K562 (cell line): Measurements from ENCODE around the gene MCU. TPM values are rescaled to one million over a fixed set of nuclear protein-coding genes. Genes with fewer than 3 reads are reported as not detected.

ENCODE experiments used
- ATAC-seq: fragments of 200-7000 bp; cut with Tn5 transposase; 3 replicates; pipeline ENCODE4 v1.9.1; 2020; ENCODE audit warnings: moderate library complexity
- BruUV-seq: library from RNA; stranded (reverse); fragments of 400-500 nt; replicated peaks from 2 replicates; lab custom pipeline; 2021; lab: Mats Ljungman, UMichigan
- CTCF ChIA-PET: fragments of 300-600 bp; formaldehyde crosslinking; extraction: SDS; loops from one replicate; lab custom pipeline; 2021; ENCODE audit warnings: low intra/inter-chr PET ratio; lab: Yijun Ruan, JAX
- POLR2A ChIA-PET: fragments of 300-600, 350-650 bp; sonication (Branson Sonifier 250); formaldehyde crosslinking; extraction: SDS; loops from one replicate; lab custom pipeline; 2021; ENCODE audit warnings: antibody characterized with exemption, inconsistent platforms; lab: Yijun Ruan, JAX
- DNase-seq, 4 experiments: peaks; one replicate each; pipeline versions ENCODE4 v3.0.0 to v3.0.0-alpha.2; 2011 to 2018; ENCODE audit warnings: low spot score in 3 of 4, mixed read lengths in 3 of 4; ENCODE audit errors: extremely low read depth in 1 of 4
- FAIRE-seq: peaks from 2 replicates; lab custom pipeline; 2011; peaks lifted over from hg19 to GRCh38; lab: Jason Lieb, UNC
- H2AFZ ChIP-seq: 2 replicates; pipeline ENCODE4 v1.6.0; 2011; ENCODE audit warnings: low read depth, low read length, control low read depth, inconsistent platforms
- H3K27ac ChIP-seq: fragments of 200-600 bp; 3 replicates; pipeline ENCODE4 v1.8.0; 2011; ENCODE audit warnings: low read depth, mild to moderate bottlenecking, control low read depth, inconsistent platforms, low read length, moderate library complexity, mixed read lengths; ENCODE audit errors: extremely low read depth
- H3K27me3 ChIP-seq, 2 experiments: fragments of 300-600 bp in 1 of 2; 2 replicates in 1 of 2; 3 replicates in 1 of 2; pipeline versions ENCODE4 v1.6.0 to v1.8.0; 2011; ENCODE audit warnings: inconsistent platforms in 2 of 2, low read length in 2 of 2, mild to moderate bottlenecking in 1 of 2, mixed read lengths in 1 of 2, moderate library complexity in 1 of 2; ENCODE audit not compliant: control insufficient read depth in 2 of 2, insufficient read depth in 2 of 2
- H3K36me3 ChIP-seq: fragments of 300-600 bp; 3 replicates; pipeline ENCODE4 v1.8.0; 2011; ENCODE audit warnings: mild to moderate bottlenecking, low read length, inconsistent platforms; ENCODE audit not compliant: control insufficient read depth, insufficient read depth
- H3K4me1 ChIP-seq, 2 experiments: fragments of 200-600 bp in 1 of 2; replicated peaks in 1 of 2; 2 replicates in 1 of 2; 3 replicates in 1 of 2; pipeline versions ENCODE4 v1.5.1 to v1.8.0; 2011; ENCODE audit warnings: inconsistent platforms in 2 of 2, low read length in 2 of 2, mild to moderate bottlenecking in 1 of 2, mixed read lengths in 1 of 2, moderate library complexity in 1 of 2; ENCODE audit not compliant: control insufficient read depth in 2 of 2, insufficient read depth in 2 of 2
- H3K4me2 ChIP-seq: 2 replicates; pipeline ENCODE4 v1.6.1; 2011; ENCODE audit warnings: low read length, control low read depth, inconsistent platforms, mixed read lengths; ENCODE audit not compliant: insufficient read depth
- H3K4me3 ChIP-seq: fragments of 200-600 bp; sonication (generic), shearing (Covaris generic); 2 replicates; pipeline ENCODE4 v1.5.1; 2016; ENCODE audit warnings: control low read depth, inconsistent platforms
- H3K79me2 ChIP-seq: fragments of 200-600 bp; 3 replicates; pipeline ENCODE4 v1.8.0; 2011; ENCODE audit warnings: low read length, inconsistent platforms; ENCODE audit not compliant: control insufficient read depth, insufficient read depth
- H3K9ac ChIP-seq, 2 experiments: 2 replicates each; pipeline versions ENCODE4 v1.6.0 to v1.6.1; 2011; ENCODE audit warnings: low read depth in 2 of 2, low read length in 2 of 2, control low read depth in 1 of 2, inconsistent platforms in 1 of 2, mild to moderate bottlenecking in 1 of 2, mixed read lengths in 1 of 2; ENCODE audit not compliant: insufficient read depth in 1 of 2
- H3K9me1 ChIP-seq: one replicate; pipeline ENCODE4 v1.6.0; 2011; ENCODE audit warnings: inconsistent platforms, mild to moderate bottlenecking, low read length, moderate library complexity; ENCODE audit not compliant: control insufficient read depth, insufficient read depth
- H3K9me3 ChIP-seq: replicated peaks from 2 replicates; pipeline ENCODE4 v1.5.1; 2011; ENCODE audit warnings: low read depth, low read length, inconsistent platforms; ENCODE audit not compliant: control insufficient read depth, insufficient read depth
- H4K20me1 ChIP-seq: replicated peaks from 2 replicates; pipeline ENCODE4 v1.6.1; 2011; ENCODE audit warnings: low read length, inconsistent platforms, mixed read lengths; ENCODE audit not compliant: control insufficient read depth, insufficient read depth
- BMI1 ChIP-seq: fragments of 150-350 bp; IDR thresholded peaks from 2 replicates; pipeline ENCODE4 v1.6.1; 2014; ENCODE audit warnings: low read length
- CEBPG ChIP-seq, 3 experiments: fragments of 200-800 bp in 1 of 3; sonication (Bioruptor generic) in 1 of 3; sonication (generic) in 1 of 3; formaldehyde crosslinking in 1 of 3; IDR thresholded peaks in 2 of 3; conservative IDR thresholded peaks in 1 of 3; 2 replicates each; pipeline versions ENCODE4 v1.6.1 to v1.8.0; 2016 to 2022; ENCODE audit warnings: missing compliant biosample characterization in 2 of 3, missing genetic modification characterization in 2 of 3, mild to moderate bottlenecking in 1 of 3, missing genetic modification reagents in 1 of 3
- EGR1 ChIP-seq: fragments of 450-650 bp; conservative IDR thresholded peaks from 2 replicates; pipeline ENCODE4 v1.6.1; 2017; ENCODE audit warnings: mild to moderate bottlenecking
- FOSL1 ChIP-seq: fragments of 200-800 bp; sonication (Bioruptor generic); conservative IDR thresholded peaks from 2 replicates; pipeline ENCODE4 v1.6.1; 2016; ENCODE audit warnings: missing genetic modification characterization, missing compliant biosample characterization
- KDM1A ChIP-seq, 2 experiments: fragments of 450-650 bp; IDR thresholded peaks; 2 replicates each; pipeline ENCODE4 v1.6.1; 2016; ENCODE audit warnings: mild to moderate bottlenecking in 2 of 2
- PCBP2 ChIP-seq: fragments of 200-400 bp; formaldehyde crosslinking; IDR thresholded peaks from 2 replicates; pipeline ENCODE4 v1.6.1; 2018; ENCODE audit warnings: low read length, low read depth, mild to moderate bottlenecking, moderate library complexity; ENCODE audit not compliant: poor library complexity, severe bottlenecking
- SP2 ChIP-seq: IDR thresholded peaks from 2 replicates; pipeline ENCODE4 v1.6.1; 2011; ENCODE audit warnings: mild to moderate bottlenecking, low read depth, low read length, moderate library complexity; ENCODE audit not compliant: poor library complexity, severe bottlenecking; ENCODE audit errors: extremely low read depth
- ZNF3 ChIP-seq: fragments of 250-450 bp; sonication (Bioruptor Pico); IDR thresholded peaks from 2 replicates; pipeline ENCODE4 v1.5.0; 2021; ENCODE audit warnings: mild to moderate bottlenecking, moderate library complexity
- WGBS: fragments of 100-300 bp; shearing (Covaris generic); methylation state at CpG from one replicate; pipeline ENCODE4 v1.1.6; 2016; ENCODE audit warnings: low coverage, mixed read lengths; ENCODE audit not compliant: insufficient coverage; ENCODE audit errors: missing lambda C conversion rate; 5-methylcytosine and 5-hydroxymethylcytosine counted together
- in situ Hi-C: fragments of 300-500 bp; cut with MboI; formaldehyde crosslinking; loops from 4 replicates; pipeline ENCODE4 v1.15.0; 2018; ENCODE audit warnings: inconsistent platforms, mixed read lengths
- intact Hi-C: fragments of 100-400 bp; cut with micrococcal nuclease; formaldehyde crosslinking; loops from 2 replicates; pipeline ENCODE4 v1.14.2; 2022
- polyA plus RNA-seq, 8 experiments: library from polyadenylated mRNA; depleted of rRNA in 4 of 8; stranded (reverse) in 5 of 8; unstranded in 3 of 8; fragments of >200 nt; fragmentation: Nextera tagmentation in 2 of 8; fragmentation: Illumina TruSeq in 1 of 8; extraction: Ambion mirVana in 2 of 8; extraction: Trizol in 1 of 8; gene quantifications; 2 replicates each; pipeline versions ENCODE4 v1.2.1 to v1.2.3, GENCODE V29; 2011 to 2014; ENCODE audit warnings: inconsistent platforms in 1 of 8, missing spikeins in 1 of 8
- total RNA-seq, 7 experiments: library from RNA; depleted of rRNA in 6 of 7; stranded (reverse); fragments of >200 nt in 6 of 7; fragmentation: Illumina TruSeq in 2 of 7; extraction: Trizol in 2 of 7; gene quantifications; 2 replicates each; pipeline versions ENCODE4 v1.2.1 to v1.2.3, GENCODE V29; 2011 to 2021; ENCODE audit warnings: low replicate concordance in 1 of 7
- TF ChIP-seq, protein P1 (sequence below), 2 experiments: fragments of 450-650 bp in 1 of 2; sonication (generic) in 1 of 2; formaldehyde crosslinking in 1 of 2; IDR thresholded peaks in 1 of 2; conservative IDR thresholded peaks in 1 of 2; 2 replicates each; pipeline versions ENCODE4 v1.6.1 to v1.8.1; 2016 to 2023; ENCODE audit warnings: mild to moderate bottlenecking in 2 of 2, moderate library complexity in 2 of 2, inconsistent platforms in 1 of 2, missing genetic modification reagents in 1 of 2

MCU gene
- total and polyA plus RNA-seq, 9 of the 15 experiments (the other 6 are each of a cell fraction or from before 2014, with no cell fraction given): 8.2 to 88.8 (median 21.3) TPM

DNA sequence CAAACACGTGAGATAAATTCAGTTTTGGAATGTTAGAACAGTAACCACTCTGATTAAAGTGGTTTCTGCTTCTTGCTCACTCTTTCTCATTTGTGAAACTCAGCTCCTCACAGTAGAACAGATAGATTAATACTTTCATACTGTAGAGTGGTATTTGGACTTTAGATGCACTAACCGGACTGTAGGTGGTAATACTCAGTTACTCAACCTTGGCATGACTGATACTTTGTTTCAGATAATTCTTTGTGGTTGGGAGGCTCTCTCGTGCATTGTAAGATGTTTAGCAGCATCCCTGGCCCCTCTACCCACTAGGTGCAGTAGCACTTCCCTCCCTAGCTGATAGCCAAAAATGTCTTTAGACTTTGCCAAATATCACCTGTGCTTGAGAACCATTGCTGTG lies 37.6 kb downstream of the MCU start:
- TF ChIP-seq CEBPG (CRISPR knock-in tag; IDR thresholded peaks at IDR 0.05): no peak
- 0 out of 4 replicates have a peak, but pooled peaks of 1 of the 2 experiments have one; percentile 6 for TF ChIP-seq CEBPG (tag; conservative IDR thresholded peaks at IDR 0.05 in 1 of 2, IDR thresholded peaks at IDR 0.05 in 1 of 2)
- TF ChIP-seq ZNF3 (CRISPR knock-in tag): no peak
- TF ChIP-seq BMI1: no peak
- TF ChIP-seq SP2: no peak
- Histone ChIP-seq H3K79me2 (0 out of 3 replicates have a peak, but pooled peaks cover 2% of the 10 kb centered on the region), H3K4me1 (peaks cover 0 to 17% of the 10 kb centered on the region in 2 experiments; a peak in 2 of 5 replicates), H4K20me1 (no peaks in the 10 kb centered on the region), H3K4me2 (no peak overlapping the region), H3K27ac (no peak overlapping the region), H3K4me3 (no peak overlapping the region), H3K9me1 (no peaks in the 10 kb centered on the region), H3K27me3 (no peaks in the 10 kb centered on the region), H3K36me3 (no peaks in the 10 kb centered on the region), H2AFZ (no peak overlapping the region), H3K9ac (no peak overlapping the region), H3K9me3 (no peaks in the 10 kb centered on the region)
- POLR2A ChIA-PET: interaction anchor here (2.8 kb wide), 1 partner anchor 9 kb away, joined by 9 read pairs; no protein-coding TSS in a partner anchor
- WGBS: 55% methylated on average over 3 of the region's 3 CpGs
- no TSS peak for BruUV-seq
- in situ Hi-C loops: no loop called here
- intact Hi-C loops: no loop called here
- ATAC-seq: no peak; the same call in 1 of the 3 replicates
- FAIRE-seq: no peak
- DNase-seq: no peak
- CTCF ChIA-PET: no interaction called here

DNA sequence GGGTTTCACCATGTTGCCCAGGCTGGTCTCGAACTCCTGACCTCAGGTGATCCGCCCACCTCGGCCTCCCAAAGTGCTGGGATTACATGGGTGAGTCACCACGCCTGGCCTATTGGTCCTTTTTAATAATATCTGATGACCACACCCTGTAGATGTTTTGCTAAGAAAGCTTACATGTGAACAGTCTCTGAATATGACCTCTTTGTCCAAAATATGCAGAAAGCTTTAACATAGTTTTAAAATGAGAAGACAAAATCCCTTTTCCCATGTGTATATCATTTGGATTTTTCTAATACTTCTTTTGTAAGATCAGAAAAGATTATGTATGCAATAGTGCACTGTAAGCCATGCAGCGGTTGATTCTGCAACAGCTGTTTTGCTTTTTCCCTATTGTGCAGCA lies 38.5 kb downstream of the MCU start:
- Histone ChIP-seq H3K9me1 (no peaks in the 10 kb centered on the region), H2AFZ (no peak overlapping the region), H3K4me1 (peaks cover 0 to 17% of the 10 kb centered on the region in 2 experiments; a peak in 2 of 5 replicates), H3K27me3 (no peaks in the 10 kb centered on the region), H4K20me1 (no peaks in the 10 kb centered on the region), H3K9ac (no peak overlapping the region), H3K4me3 (no peak overlapping the region), H3K36me3 (no peaks in the 10 kb centered on the region), H3K79me2 (0 out of 3 replicates have a peak, but pooled peaks cover 2% of the 10 kb centered on the region), H3K9me3 (no peaks in the 10 kb centered on the region), H3K4me2 (no peak overlapping the region), H3K27ac (no peak overlapping the region)
- ChIA-PET POLR2A (interaction anchor here (1.1 to 2.8 kb wide), 2 partner anchors 10 to 23 kb away, joined by 3 to 9 read pairs; no protein-coding TSS in a partner anchor), CTCF (no interaction called here)
- in situ Hi-C loops (no loop called here), intact Hi-C loops (no loop called here)
- DNase-seq (no peak), FAIRE-seq (no peak), ATAC-seq (no peak)
- WGBS: 60% methylated on average over 5 of the region's 5 CpGs
- TF ChIP-seq EGR1: peak; percentile 75
- peak in 1 of 2 experiments; percentile 26; a peak in 1 of 4 replicates for TF ChIP-seq KDM1A (IDR thresholded peaks at IDR 0.05)
- TF ChIP-seq FOSL1 (tag): 0 out of 2 replicates have a peak, but pooled peaks have one; percentile 17
- no peak for TF ChIP-seq PCBP2
- TF ChIP-seq, protein P1, sequence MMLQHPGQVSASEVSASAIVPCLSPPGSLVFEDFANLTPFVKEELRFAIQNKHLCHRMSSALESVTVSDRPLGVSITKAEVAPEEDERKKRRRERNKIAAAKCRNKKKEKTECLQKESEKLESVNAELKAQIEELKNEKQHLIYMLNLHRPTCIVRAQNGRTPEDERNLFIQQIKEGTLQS (IDR thresholded peaks at IDR 0.05): peak; percentile 80
- TF ChIP-seq, protein P1 (CRISPR knock-in tag; conservative IDR thresholded peaks at IDR 0.05): no peak
- BruUV-seq: no TSS peak
